ENCODE results near the gene CFAP74. TPM values are rescaled to one million over a fixed set of nuclear protein-coding genes. Genes with fewer than 3 reads are reported as not detected.

CFAP74 gene, protein sequence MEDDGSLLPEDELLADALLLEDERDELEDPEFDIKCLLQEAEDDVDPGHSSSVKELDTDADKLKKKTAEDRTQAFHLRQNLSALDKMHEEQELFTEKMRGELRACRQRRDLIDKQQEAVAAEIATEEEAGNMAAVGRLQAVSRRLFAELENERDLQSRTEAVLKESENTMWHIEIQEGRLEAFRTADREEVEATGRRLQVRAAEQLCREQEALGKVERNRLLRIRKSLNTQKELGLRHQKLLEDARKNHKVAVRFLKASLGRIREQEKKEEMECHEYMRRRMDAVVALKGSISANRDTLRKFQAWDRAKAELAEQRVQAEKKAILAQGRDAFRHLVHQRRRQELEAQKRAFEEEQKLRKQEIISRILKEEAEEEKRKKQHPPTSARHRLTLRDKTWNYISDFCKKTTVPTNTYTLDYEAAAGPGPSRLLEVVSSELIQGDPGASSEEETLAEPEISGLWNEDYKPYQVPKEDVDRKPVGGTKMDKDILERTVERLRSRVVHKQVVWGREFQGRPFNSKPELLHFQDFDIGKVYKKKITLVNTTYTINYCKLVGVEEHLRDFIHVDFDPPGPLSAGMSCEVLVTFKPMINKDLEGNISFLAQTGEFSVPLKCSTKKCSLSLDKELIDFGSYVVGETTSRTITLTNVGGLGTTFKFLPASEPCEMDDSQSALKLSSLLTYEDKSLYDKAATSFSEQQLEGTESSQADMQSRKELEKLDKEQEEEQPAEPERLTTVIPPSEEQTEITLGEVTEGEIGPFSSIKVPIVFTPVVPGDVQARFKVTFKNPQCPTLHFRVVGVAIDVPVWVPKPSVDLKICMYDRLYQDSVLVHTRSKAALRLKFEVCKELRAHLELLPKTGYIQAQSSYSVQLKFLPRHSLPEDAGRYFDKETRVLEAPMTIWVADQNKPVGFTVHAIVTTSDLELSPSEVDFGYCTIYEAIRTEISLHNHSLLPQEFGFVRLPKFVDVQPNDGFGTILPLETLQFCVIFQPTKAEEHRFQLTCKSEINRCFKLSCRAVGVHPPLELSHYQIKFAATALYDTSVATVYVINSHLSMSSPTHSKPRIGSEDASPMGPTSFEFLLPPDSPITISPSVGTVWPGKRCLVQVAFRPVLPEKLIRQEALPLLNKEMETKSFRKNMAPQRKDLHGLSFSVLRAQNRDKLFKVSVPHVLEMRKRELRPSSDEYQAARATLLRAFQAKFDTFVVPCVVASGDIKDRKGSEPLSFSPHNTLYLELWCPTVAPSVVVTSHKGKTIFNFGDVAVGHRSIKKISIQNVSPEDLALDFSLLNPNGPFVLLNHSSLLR (N-terminal part only)
- total RNA-seq: 3.5 TPM

DNA sequence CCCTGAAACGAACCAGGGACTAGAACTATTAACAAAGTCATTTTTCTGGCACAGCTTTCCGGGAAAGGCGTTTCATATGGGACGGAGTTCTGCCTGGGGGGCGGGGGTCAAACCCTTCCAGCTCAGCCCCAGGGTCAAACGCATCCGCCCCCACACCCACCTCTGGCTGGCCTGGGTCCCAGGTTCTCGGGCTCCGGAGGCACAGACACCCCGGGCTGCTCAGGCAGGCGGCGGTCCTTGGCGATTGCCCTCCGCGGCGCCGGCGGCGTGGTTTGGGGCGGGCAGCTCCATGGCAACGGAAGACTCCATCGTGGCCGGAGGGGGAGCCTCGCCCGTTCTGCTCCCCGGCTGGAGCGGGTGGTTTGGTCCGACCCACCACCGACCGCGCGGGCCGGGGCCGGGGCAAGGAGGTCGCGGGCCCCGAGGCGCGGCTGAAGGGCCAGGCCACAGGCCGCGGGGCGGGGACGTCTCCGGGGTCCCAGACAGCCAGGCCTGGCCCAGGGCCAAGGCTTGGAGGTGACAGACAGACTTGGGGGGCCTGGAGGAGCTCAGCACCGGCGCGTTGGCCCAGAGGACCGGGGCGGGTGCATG lies at the start of gene CFAP74:
Gene CFAP74 (minus strand): TSS at position 246 of the 591 bp plus-strand sequence. CDS start 12,830 bp downstream, outside the sequence.
- ATAC-seq: peak; percentile 47
- no peak for DNase-seq (ENCODE audit: low spot score)

- DNase-seq (ENCODE audit: low spot score) (no peak), ATAC-seq (no peak)
Observed at GRCh38 chr1:2053217-2053616, 49.6 kb upstream of the CFAP74 start.

DNA sequence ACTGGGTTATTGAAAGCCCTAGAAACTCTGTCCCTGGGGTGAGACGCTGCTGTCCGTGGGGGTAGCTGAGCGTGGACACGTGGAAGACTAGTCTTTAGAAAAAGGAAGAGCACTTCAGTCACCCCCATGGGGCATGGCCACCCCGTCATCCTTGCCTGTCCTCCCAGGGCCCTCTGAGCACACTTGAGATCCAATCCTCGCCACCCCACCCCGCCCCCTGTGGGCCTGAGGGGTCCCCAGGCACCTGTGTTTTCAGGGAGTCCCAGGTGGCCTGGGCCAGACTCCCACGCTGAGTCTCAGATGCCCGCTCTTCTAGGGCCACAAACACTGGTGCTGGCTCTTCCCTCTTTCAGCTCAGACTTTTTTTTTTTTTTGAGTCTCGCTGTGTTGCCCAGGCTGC lies 49.2 kb upstream of the CFAP74 start:
- ATAC-seq: no peak
- no peak for DNase-seq (ENCODE audit: low spot score)

DNA sequence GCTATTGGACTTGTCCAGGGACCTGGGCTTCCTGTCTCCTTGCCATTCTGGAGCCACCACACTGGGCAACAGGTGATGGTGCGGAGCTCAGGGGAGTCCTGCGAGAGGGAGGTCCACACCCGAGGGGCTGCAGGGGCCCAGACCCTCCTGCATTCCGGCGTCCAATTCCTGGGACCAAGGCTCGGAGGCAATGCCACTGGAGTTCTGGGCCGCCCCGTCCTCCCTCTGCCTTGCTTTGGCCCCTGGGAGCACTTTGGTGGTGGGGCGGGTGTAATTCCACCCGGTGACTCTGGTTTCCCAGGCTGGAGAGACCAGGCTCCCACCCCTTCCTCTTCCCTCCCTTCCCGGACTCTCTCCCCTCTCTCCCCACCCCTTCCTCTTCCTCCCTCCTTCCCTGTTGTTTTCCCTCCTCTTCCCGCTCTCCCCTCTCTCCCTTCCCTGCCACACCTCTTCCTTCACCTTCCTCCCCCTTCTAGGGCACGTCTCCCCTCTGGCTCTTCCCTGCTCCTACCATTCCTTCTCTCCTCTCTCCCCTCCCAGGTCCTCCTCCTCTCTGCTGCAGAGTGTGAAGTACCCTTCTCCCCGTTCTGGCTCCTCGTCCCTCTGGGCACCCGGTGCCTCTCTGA lies 48.6 kb upstream of the CFAP74 start:
- ATAC-seq (no peak), DNase-seq (ENCODE audit: low spot score) (no peak)

GRCh38 chr1:2050793-2051682 lies 47.5 kb upstream of the CFAP74 start:
- ATAC-seq: no peak
- DNase-seq (ENCODE audit: low spot score): no peak

DNA sequence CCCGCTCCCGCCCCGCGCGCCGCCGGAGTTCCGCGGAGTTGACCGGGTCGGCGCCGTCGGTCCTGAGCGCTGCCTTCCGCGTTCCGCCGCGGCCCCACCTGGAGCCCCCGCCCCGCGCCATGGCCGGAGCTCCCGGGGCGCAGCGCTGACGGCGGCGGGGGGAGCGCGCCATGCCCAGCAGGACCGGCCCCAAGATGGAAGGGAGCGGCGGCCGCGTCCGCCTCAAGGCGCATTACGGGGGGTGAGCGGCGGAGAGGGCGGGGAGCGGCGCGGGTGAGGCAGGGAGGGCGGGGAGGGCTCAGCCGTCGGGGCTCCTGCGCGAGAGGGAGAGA lies 46.8 kb upstream of the CFAP74 start:
- no peak for DNase-seq (ENCODE audit: low spot score)
- ATAC-seq: no peak

DNA sequence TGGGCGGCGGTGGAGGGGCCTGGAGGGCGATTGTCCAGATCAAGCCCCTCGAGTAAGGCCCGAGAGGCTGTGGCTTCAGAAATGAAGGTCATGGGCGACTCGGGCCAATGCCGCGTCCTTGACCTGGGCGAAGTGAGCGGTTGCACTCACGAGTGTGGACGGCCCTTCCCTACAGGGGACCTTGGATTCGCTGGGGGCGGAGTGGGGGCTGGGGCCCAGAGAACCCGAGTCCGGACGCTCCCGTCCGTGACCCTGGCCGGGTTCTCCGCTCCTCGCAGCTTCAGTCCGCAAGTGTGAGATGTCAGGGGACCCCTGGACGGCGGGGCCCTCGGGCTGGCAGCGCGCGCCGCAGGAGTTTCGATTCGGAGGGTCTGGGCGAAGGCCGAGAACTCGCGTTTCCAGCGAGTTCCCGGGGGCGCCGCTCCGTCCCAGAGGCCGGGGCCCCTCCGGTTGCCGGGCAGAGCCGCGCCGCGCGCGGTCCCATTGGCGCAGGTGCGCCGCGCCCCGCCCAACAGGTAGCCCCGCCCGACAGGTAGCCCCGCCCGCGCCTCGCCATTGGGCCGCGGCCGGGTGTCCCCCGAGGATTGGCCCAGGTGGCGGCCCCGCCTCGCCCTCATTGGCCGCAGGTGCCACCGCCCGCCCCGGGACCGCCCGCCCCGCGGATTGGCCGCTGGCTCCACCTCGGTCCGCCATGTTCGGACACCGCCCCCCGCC lies 46.3 kb upstream of the CFAP74 start, which contains the start of gene PRKCZ:
Gene PRKCZ (plus strand): TSS at position 694 of the 714 bp plus-strand sequence. CDS start 220 bp downstream, outside the sequence.
- DNase-seq (ENCODE audit: low spot score) (peak; percentile 97), ATAC-seq (peak; percentile 71)

DNA sequence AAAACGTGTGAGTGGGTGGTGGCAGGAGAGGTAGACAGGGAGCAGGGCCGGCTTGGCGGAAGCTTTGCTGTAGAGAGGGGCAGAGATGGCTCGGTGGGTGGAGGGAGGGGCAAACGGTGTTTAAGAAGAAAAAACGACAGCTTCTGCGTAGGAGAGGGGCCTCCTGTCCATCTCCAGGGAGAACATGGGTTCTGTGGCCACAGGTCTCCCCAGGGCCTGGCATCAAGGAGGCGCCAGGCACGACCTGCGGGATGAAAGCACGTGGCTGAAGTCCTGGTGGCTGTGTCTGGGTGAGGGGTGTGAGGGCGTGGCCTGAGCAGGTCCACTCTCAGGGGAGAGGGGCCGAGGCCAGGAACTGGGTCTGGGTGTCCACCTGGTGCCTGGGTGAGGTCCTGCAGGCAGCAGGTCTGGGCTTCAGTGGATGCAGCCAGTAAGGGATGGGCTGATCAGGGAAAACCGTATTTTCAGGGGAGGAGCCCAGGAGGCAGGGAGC lies 45.7 kb upstream of the CFAP74 start:
- DNase-seq (ENCODE audit: low spot score) (peak; percentile 73), ATAC-seq (peak; percentile 16)

- no peak for ATAC-seq
- peak; percentile 87 for DNase-seq (ENCODE audit: low spot score)
Observed at GRCh38 chr1:2047749-2048729, 44.5 kb upstream of the CFAP74 start.

- peak; percentile 67 for ATAC-seq
Observed at GRCh38 chr1:2046953-2047748, 43.6 kb upstream of the CFAP74 start.

GRCh38 chr1:2046174-2046917 lies 42.8 kb upstream of the CFAP74 start:
- ATAC-seq (peak; percentile 57), DNase-seq (ENCODE audit: low spot score) (peak; percentile 88)

More at GRCh38 chr1:2046953-2047748, 43.6 kb upstream of the CFAP74 start:
- DNase-seq (ENCODE audit: low spot score): peak; percentile 94

GRCh38 chr1:2045468-2046173 lies 42.0 kb upstream of the CFAP74 start:
- DNase-seq (ENCODE audit: low spot score): no peak
- ATAC-seq: no peak

DNA sequence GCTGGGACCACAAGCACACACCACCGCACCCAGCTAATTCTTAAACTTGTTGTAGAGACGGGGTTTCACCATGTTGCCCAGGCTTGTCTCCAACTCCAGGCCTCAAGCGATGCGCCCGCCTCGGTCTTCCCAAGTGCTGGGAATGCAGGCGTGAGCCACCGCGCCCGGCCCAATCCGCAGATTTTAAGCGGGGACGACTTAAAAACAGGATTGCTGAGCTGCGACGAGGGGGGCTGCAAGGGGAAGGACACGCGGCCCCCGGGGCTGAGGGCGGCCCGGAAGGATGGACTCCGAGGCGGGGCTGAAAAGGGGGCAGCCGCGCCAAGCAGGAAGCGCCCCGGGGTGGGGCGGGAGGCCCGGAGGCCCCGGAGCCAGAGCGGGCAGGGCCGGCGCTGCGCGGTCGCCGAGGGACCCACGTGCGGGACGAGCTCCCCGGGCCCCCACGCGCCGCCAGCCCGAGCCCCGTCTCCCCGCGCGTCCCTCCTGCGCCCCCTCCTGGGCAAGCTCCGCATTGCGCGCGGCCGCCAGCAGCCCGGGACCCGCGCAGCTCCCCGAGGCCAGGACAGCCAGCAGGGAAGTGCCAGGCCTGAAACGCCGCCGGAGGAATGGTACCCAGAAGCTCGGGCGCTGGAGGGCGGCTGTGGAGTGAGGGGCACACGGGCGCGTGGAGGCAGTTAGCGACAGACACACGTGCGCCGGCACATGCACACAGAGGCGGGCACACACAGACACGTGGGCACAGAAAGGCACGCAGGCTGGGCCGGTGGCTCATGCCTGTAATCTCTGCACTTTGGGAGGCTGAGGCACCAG lies 41.1 kb upstream of the CFAP74 start:
- peak; percentile 77 for DNase-seq (ENCODE audit: low spot score)
- peak; percentile 51 for ATAC-seq

DNA sequence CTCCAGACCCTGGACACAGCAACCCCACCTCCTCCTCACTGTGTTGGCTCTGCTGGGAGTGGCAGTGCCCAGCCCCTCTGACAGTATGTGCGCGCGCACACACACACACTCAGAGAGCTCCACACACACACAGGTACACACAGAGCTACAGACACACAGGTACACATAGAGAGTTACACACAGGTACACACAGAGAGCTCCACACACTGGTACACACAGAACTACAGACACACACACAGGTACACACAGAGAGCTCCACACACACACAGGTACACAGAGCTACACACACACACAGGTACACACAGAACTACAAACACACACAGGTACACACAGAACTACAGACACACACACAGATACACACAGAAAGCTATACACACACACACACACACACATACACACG lies 40.3 kb upstream of the CFAP74 start:
- ATAC-seq (no peak), DNase-seq (ENCODE audit: low spot score) (no peak)

All from left lobe of liver (tissue), 2 donors.